ENCODE results near the gene SEC22A.

The SEC22A gene

GRCh38 chr3:123305192-123305591 lies 103.4 kb downstream of the SEC22A start:
- DNase-seq (ENCODE audit: low read depth in 2 of 2): no peak

GRCh38 chr3:123307064-123307463 lies 105.3 kb downstream of the SEC22A start:
- DNase-seq (ENCODE audit: low read depth in 2 of 2): no peak

GRCh38 chr3:123310186-123310585 lies 108.4 kb downstream of the SEC22A start:
- no peak for DNase-seq (ENCODE audit: low read depth in 2 of 2)

GRCh38 chr3:123310741-123311140 lies 109.0 kb downstream of the SEC22A start:
- DNase-seq (ENCODE audit: low read depth in 2 of 2): no peak

- DNase-seq (ENCODE audit: low read depth in 2 of 2): no peak
Measured at GRCh38 chr3:123311201-123311600, 109.5 kb downstream of the SEC22A start.

GRCh38 chr3:123312331-123313265 lies 110.9 kb downstream of the SEC22A start:
- DNase-seq (ENCODE audit: low read depth in 2 of 2): no peak

GRCh38 chr3:123313889-123314288 lies 112.1 kb downstream of the SEC22A start:
- no peak for DNase-seq (ENCODE audit: low read depth in 2 of 2)

- no peak for DNase-seq (ENCODE audit: low read depth in 2 of 2)
Measured at GRCh38 chr3:123314359-123315270, 112.9 kb downstream of the SEC22A start.

- no peak for DNase-seq (ENCODE audit: low read depth in 2 of 2)
Measured at GRCh38 chr3:123315271-123315595, 113.5 kb downstream of the SEC22A start.

GRCh38 chr3:123317716-123318115 lies 116.0 kb downstream of the SEC22A start:
- no peak for DNase-seq (ENCODE audit: low read depth in 2 of 2)

- DNase-seq (ENCODE audit: low read depth in 2 of 2): no peak
Measured at GRCh38 chr3:123318374-123318773, 116.6 kb downstream of the SEC22A start.

- no peak for DNase-seq (ENCODE audit: low read depth in 2 of 2)
Measured at GRCh38 chr3:123319760-123320159, 118.0 kb downstream of the SEC22A start.

GRCh38 chr3:123320221-123320620 lies 118.5 kb downstream of the SEC22A start:
- no peak for DNase-seq (ENCODE audit: low read depth in 2 of 2)

GRCh38 chr3:123321806-123322205 lies 120.1 kb downstream of the SEC22A start:
- DNase-seq (ENCODE audit: low read depth in 2 of 2): no peak

- no peak for DNase-seq (ENCODE audit: low read depth in 2 of 2)
Measured at GRCh38 chr3:123322866-123323265, 121.1 kb downstream of the SEC22A start.
